ENCODE results near the gene DYNLL1.

DNA sequence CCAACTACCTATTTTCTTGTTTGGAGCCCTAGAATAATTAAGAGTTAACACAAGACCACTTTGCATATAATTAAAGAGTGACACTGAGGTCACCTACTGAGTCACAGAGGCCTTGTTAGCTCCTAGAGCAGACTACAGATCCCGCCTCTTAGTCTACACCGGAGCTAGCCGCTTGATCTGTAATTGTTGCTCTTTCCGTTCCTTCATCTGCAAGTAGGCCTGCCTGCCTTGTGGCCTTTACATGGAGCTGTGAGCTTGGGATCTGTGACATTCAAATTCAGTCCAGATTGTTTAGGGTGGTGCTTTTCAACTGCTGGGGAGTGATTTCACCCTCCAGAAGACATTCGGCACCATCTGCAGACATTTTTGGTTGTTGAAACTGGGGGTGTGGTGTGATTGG is 5.6 kb upstream of the DYNLL1 start:
- no peak for TF ChIP-seq EZH2 (IDR thresholded peaks at IDR 0.05)
- no peak for TF ChIP-seq POLR2AphosphoS5 (IDR thresholded peaks at IDR 0.05; ENCODE audit: borderline replicate concordance, low read depth, low read length)
- TF ChIP-seq FOXP2 (optimal IDR thresholded peaks at IDR 0.05; ENCODE audit: control extremely low read depth, extremely low read length, insufficient read depth): no peak

Data from SK-N-MC (cell line).